Vagina (tissue), 2 donors: Measurements from ENCODE around the gene ARID3A.

Experiments used
- CTCF ChIP-seq, 3 experiments: fragments of 450-650 bp in 2 of 3; fragments of 200-600 bp in 1 of 3; sonication (generic) in 1 of 3; IDR thresholded peaks; one replicate each; pipeline ENCODE4 v1.5.1; 2017 to 2019; ENCODE audit warnings: antibody characterized with exemption in 3 of 3, mild to moderate bottlenecking in 2 of 3, moderate library complexity in 2 of 3
- POLR2A ChIP-seq, 2 donors: fragments of 450-650 bp; IDR thresholded peaks; one replicate each; pipeline ENCODE4 v1.6.1; 2017; ENCODE audit warnings: antibody characterized with exemption in 2 of 2, mild to moderate bottlenecking in 2 of 2, moderate library complexity in 2 of 2

- TF ChIP-seq CTCF (IDR thresholded peaks at IDR 0.05) (no peak), POLR2A (IDR thresholded peaks at IDR 0.05) (no peak)
These were observed 34.7 kb downstream of the ARID3A start for GRCh38 chr19:960601-960938.
